Chondrocyte (in vitro differentiated cells): Measurements from ENCODE around the gene SCYL3. TPM values are rescaled to one million over a fixed set of nuclear protein-coding genes. Genes with fewer than 3 reads are reported as not detected.

Source experiments
- DNase-seq: peaks from one replicate; pipeline ENCODE4 v3.0.0; 2021; ENCODE audit warnings: mixed read lengths, low spot score
- H3K27ac Mint-ChIP-seq: one replicate; pipeline ENCODE4 v1.8.0; 2021; ENCODE audit warnings: mild to moderate bottlenecking, moderate library complexity, mixed read lengths; ENCODE audit not compliant: unreplicated experiment
- H3K27me3 Mint-ChIP-seq: 2 replicates; pipeline ENCODE4 v1.8.0; 2021; ENCODE audit warnings: low read depth, mixed read lengths
- H3K36me3 Mint-ChIP-seq: 2 replicates; pipeline ENCODE4 v1.8.0; 2021; ENCODE audit warnings: low read depth, mixed read lengths
- H3K4me1 Mint-ChIP-seq: 2 replicates; pipeline ENCODE4 v1.8.0; 2021; ENCODE audit warnings: low read depth, mild to moderate bottlenecking, mixed read lengths
- H3K4me3 Mint-ChIP-seq: one replicate; pipeline ENCODE4 v1.8.0; 2021; ENCODE audit warnings: mild to moderate bottlenecking, moderate library complexity, mixed read lengths; ENCODE audit not compliant: unreplicated experiment
- H3K9me3 Mint-ChIP-seq: 2 replicates; pipeline ENCODE4 v1.8.0; 2021; ENCODE audit warnings: low read depth, mixed read lengths
- total RNA-seq: library from RNA; stranded (reverse); gene quantifications from 3 replicates; pipeline ENCODE4 v1.2.1, GENCODE V29; 2021
- TF ChIP-seq, protein P1 (sequence below): fragments of 200-600 bp; sonication (generic); IDR thresholded peaks from 2 replicates; pipeline ENCODE4 v1.5.0; 2021; ENCODE audit warnings: antibody characterized with exemption, mild to moderate bottlenecking, moderate library complexity

The SCYL3 gene
- total RNA-seq, 1 donor from 2014 or later = 6.3 TPM

- H3K36me3 Mint-ChIP-seq = peaks cover 2% of the 10 kb centered on the region
- TF ChIP-seq, protein P1, sequence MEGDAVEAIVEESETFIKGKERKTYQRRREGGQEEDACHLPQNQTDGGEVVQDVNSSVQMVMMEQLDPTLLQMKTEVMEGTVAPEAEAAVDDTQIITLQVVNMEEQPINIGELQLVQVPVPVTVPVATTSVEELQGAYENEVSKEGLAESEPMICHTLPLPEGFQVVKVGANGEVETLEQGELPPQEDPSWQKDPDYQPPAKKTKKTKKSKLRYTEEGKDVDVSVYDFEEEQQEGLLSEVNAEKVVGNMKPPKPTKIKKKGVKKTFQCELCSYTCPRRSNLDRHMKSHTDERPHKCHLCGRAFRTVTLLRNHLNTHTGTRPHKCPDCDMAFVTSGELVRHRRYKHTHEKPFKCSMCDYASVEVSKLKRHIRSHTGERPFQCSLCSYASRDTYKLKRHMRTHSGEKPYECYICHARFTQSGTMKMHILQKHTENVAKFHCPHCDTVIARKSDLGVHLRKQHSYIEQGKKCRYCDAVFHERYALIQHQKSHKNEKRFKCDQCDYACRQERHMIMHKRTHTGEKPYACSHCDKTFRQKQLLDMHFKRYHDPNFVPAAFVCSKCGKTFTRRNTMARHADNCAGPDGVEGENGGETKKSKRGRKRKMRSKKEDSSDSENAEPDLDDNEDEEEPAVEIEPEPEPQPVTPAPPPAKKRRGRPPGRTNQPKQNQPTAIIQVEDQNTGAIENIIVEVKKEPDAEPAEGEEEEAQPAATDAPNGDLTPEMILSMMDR = no peak
- no peak for DNase-seq
- H3K4me1 Mint-ChIP-seq = peaks cover 36% of the 10 kb centered on the region
- H3K9me3 Mint-ChIP-seq = no peaks in the 10 kb centered on the region
- H3K27me3 Mint-ChIP-seq = no peaks in the 10 kb centered on the region
- peak overlapping the region; percentile 79 for H3K27ac Mint-ChIP-seq
- H3K4me3 Mint-ChIP-seq = no peak overlapping the region
Measured at GRCh38 chr1:169890761-169891538, 2.7 kb downstream of the SCYL3 start.

DNA sequence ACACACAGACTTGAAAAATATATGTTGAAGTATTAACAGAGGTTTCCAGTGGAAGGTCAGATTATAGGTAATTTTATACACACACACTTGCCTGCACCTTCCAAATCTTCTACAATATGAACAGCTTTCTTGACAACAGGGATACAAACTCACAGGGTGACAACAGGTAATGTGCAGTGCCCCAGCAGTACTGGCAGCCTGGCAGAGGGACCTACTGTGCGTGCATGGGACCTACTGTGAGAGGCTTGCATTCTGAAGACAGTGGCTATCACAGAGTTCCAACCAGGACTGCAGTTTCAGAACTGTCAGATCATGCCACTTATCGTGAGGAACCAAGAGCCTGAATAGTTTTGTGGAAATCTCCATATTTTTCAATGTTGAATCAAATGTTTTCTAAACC is 3.8 kb downstream of the SCYL3 start:
- TF ChIP-seq, protein P1 = no peak
- H3K4me3 Mint-ChIP-seq = no peak overlapping the region
- H3K27me3 Mint-ChIP-seq = no peaks in the 10 kb centered on the region
- H3K4me1 Mint-ChIP-seq = peaks cover 43% of the 10 kb centered on the region
- H3K27ac Mint-ChIP-seq = no peak overlapping the region
- no peaks in the 10 kb centered on the region for H3K9me3 Mint-ChIP-seq
- peaks cover 2% of the 10 kb centered on the region for H3K36me3 Mint-ChIP-seq
- no peak for DNase-seq

- peaks cover 36% of the 10 kb centered on the region for H3K4me1 Mint-ChIP-seq
- peaks cover 9% of the 10 kb centered on the region for H3K36me3 Mint-ChIP-seq
- TF ChIP-seq, protein P1 = no peak
- H3K27me3 Mint-ChIP-seq = no peaks in the 10 kb centered on the region
- DNase-seq = no peak
- no peak overlapping the region for H3K27ac Mint-ChIP-seq
- H3K4me3 Mint-ChIP-seq = no peak overlapping the region
- H3K9me3 Mint-ChIP-seq = no peaks in the 10 kb centered on the region
Measured at GRCh38 chr1:169886931-169887330, 6.8 kb downstream of the SCYL3 start.

DNA sequence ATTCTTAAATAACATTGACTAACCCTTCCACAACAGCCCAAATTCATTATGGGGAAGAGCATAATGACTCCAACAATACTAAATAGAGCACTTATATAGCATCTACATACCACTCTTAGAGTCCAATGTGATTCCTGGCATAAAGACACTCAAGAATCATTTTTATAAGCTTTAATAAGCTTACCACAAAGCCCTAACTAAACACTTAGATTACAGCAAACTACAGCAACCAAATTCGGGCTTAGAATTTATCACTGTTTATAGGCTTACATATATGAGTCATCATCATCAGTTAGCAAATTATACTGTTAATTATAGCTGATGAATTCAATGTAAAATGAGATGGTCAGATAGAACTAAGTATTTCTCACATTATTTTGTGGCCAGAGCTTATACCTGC is 7.3 kb downstream of the SCYL3 start:
- H3K27ac Mint-ChIP-seq = no peak overlapping the region
- H3K4me1 Mint-ChIP-seq = peaks cover 31% of the 10 kb centered on the region
- H3K4me3 Mint-ChIP-seq = no peak overlapping the region

DNA sequence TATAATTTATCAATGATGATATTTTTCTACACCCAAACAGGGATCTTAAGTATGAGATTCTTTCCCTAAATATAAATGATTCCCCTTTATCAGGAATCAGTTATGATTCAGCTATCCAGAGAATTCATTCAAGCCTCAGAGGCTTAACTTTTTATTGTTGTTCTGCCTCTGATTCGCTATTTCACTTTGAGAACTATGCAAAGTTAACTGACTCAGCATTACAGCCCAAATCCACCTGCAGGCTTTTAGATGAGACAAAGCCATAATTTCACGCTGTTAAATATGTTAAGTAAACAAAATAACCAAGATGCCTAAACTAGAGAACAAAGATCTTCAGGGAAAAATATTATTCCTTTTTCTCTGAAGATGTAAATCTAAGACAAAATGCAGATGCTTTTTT is 8.5 kb downstream of the SCYL3 start:
- TF ChIP-seq, protein P1 = no peak
- Mint-ChIP-seq H3K9me3 (no peaks in the 10 kb centered on the region), H3K27me3 (no peaks in the 10 kb centered on the region), H3K27ac (no peak overlapping the region), H3K4me3 (no peak overlapping the region), H3K4me1 (peaks cover 20% of the 10 kb centered on the region), H3K36me3 (peaks cover 13% of the 10 kb centered on the region)
- DNase-seq = no peak

More for the DNA sequence above, 7.3 kb downstream of the SCYL3 start:
- H3K27me3 Mint-ChIP-seq = no peaks in the 10 kb centered on the region
- TF ChIP-seq, protein P1 = no peak
- no peaks in the 10 kb centered on the region for H3K9me3 Mint-ChIP-seq
- H3K36me3 Mint-ChIP-seq = peaks cover 12% of the 10 kb centered on the region
- DNase-seq = no peak
